Astrocyte (in vitro differentiated cells and primary cell): ENCODE measurements around the gene PTCH2. TPM values are rescaled to one million over a fixed set of nuclear protein-coding genes. Genes with fewer than 3 reads are reported as not detected.
A peak's percentile ranks its signal among the peaks of the same experiment; 100 is the strongest.

Experiments
- DNase-seq: peaks from one replicate; pipeline ENCODE4 v3.0.0-alpha.2; 2010; ENCODE audit warnings: low read depth
- FAIRE-seq: peaks from 2 replicates; lab custom pipeline; 2011; peaks lifted over from hg19 to GRCh38; lab: Jason Lieb, UNC
- H2AFZ ChIP-seq: 2 replicates; pipeline ENCODE4 v1.6.0; 2012; ENCODE audit warnings: low read depth, low read length, inconsistent platforms
- H3K27ac ChIP-seq: 2 replicates; pipeline ENCODE4 v1.5.1; 2011; ENCODE audit warnings: low read depth, low read length, inconsistent platforms
- H3K27me3 ChIP-seq: 2 replicates; pipeline ENCODE4 v1.6.0; 2011; ENCODE audit warnings: low read length, inconsistent platforms; ENCODE audit not compliant: insufficient read depth
- H3K36me3 ChIP-seq: 2 replicates; pipeline ENCODE4 v1.5.1; 2011; ENCODE audit warnings: low read length, inconsistent platforms; ENCODE audit not compliant: insufficient read depth
- H3K4me1 ChIP-seq: 2 replicates; pipeline ENCODE4 v1.5.1; 2011; ENCODE audit warnings: low read length, inconsistent platforms; ENCODE audit not compliant: insufficient read depth
- H3K4me2 ChIP-seq: 2 replicates; pipeline ENCODE4 v1.6.0; 2012; ENCODE audit warnings: low read length, inconsistent platforms
- H3K4me3 ChIP-seq: 2 replicates; pipeline ENCODE4 v1.5.1; 2011; ENCODE audit warnings: low read depth, mild to moderate bottlenecking, low read length, inconsistent platforms; ENCODE audit not compliant: insufficient read depth
- H3K79me2 ChIP-seq: 2 replicates; pipeline ENCODE4 v1.6.0; 2012; ENCODE audit warnings: mild to moderate bottlenecking, low read length, inconsistent platforms; ENCODE audit not compliant: insufficient read depth
- H3K9ac ChIP-seq: 2 replicates; pipeline ENCODE4 v1.6.0; 2012; ENCODE audit warnings: mild to moderate bottlenecking, low read length, inconsistent platforms
- H3K9me3 ChIP-seq: 2 replicates; pipeline ENCODE4 v1.5.1; 2012; ENCODE audit warnings: low read depth, mild to moderate bottlenecking, low read length, inconsistent platforms; ENCODE audit not compliant: insufficient read depth
- H4K20me1 ChIP-seq: 2 replicates; pipeline ENCODE4 v1.6.0; 2012; ENCODE audit warnings: low read length, inconsistent platforms; ENCODE audit not compliant: insufficient read depth
- H3K27ac Mint-ChIP-seq: one replicate; pipeline ENCODE4 v1.8.0; 2021; ENCODE audit warnings: mild to moderate bottlenecking, mixed read lengths; ENCODE audit not compliant: unreplicated experiment
- H3K27me3 Mint-ChIP-seq: one replicate; pipeline ENCODE4 v1.8.0; 2021; ENCODE audit warnings: low read depth, mixed read lengths; ENCODE audit not compliant: unreplicated experiment
- H3K36me3 Mint-ChIP-seq: one replicate; pipeline ENCODE4 v1.8.0; 2021; ENCODE audit warnings: low read depth, mixed read lengths; ENCODE audit not compliant: unreplicated experiment
- H3K4me1 Mint-ChIP-seq: one replicate; pipeline ENCODE4 v1.8.0; 2021; ENCODE audit warnings: low read depth, mixed read lengths; ENCODE audit not compliant: unreplicated experiment
- H3K4me3 Mint-ChIP-seq: one replicate; pipeline ENCODE4 v1.8.0; 2021; ENCODE audit warnings: mild to moderate bottlenecking, moderate library complexity, mixed read lengths; ENCODE audit not compliant: unreplicated experiment
- H3K9me3 Mint-ChIP-seq: one replicate; pipeline ENCODE4 v1.8.0; 2021; ENCODE audit warnings: mild to moderate bottlenecking, mixed read lengths; ENCODE audit not compliant: unreplicated experiment
- EZH2 ChIP-seq: IDR thresholded peaks from 2 replicates; pipeline ENCODE4 v1.6.1; 2012; ENCODE audit warnings: mild to moderate bottlenecking, low read length, inconsistent platforms; ENCODE audit not compliant: insufficient read depth
- total RNA-seq: library from RNA; stranded (reverse); gene quantifications from 2 replicates; pipeline ENCODE4 v1.2.1, GENCODE V29; 2021
- TF ChIP-seq, protein P1 (sequence below): IDR thresholded peaks from 2 replicates; pipeline ENCODE4 v1.5.1; 2011; ENCODE audit warnings: low read depth, mild to moderate bottlenecking, inconsistent platforms, low read length, moderate library complexity; ENCODE audit not compliant: insufficient read depth

PTCH2 gene
- total RNA-seq, 1 donor from 2014 or later = 0.89 TPM

DNA sequence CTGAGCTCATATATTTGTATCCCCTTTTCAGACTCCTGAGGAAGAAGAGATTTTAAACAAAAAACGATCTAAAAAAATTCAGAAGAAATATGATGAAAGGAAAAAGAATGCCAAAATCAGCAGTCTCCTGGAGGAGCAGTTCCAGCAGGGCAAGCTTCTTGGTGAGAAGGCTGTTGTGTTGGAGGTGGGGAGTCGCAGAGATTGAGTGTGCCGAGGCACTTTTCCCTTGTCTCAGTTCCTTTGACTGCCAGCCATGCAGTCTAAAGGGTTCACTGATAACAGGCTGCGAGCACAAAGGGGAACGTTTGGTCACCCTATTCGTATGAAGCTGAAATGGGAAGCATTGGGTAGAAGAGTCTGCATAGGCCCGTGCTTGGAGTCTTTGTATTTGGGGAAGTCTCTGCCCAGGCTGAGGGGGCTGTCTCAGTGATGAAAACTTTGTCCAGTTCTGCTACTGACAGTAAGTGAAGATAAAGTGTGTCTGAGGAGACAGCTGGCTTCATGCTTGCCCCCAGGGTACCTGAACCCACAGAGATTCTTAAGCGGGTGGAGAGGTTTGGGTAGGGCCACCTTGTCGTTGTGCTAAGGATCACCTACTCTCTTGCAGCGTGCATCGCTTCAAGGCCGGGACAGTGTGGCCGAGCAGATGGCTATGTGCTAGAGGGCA lies 65.0 kb downstream of the PTCH2 start:
- peak overlapping the region; percentile 97 for H3K9ac ChIP-seq
- no peak for FAIRE-seq
- H2AFZ ChIP-seq = no peak overlapping the region
- H3K9me3 ChIP-seq = no peaks in the 10 kb centered on the region
- no peak for TF ChIP-seq EZH2
- TF ChIP-seq, protein P1, sequence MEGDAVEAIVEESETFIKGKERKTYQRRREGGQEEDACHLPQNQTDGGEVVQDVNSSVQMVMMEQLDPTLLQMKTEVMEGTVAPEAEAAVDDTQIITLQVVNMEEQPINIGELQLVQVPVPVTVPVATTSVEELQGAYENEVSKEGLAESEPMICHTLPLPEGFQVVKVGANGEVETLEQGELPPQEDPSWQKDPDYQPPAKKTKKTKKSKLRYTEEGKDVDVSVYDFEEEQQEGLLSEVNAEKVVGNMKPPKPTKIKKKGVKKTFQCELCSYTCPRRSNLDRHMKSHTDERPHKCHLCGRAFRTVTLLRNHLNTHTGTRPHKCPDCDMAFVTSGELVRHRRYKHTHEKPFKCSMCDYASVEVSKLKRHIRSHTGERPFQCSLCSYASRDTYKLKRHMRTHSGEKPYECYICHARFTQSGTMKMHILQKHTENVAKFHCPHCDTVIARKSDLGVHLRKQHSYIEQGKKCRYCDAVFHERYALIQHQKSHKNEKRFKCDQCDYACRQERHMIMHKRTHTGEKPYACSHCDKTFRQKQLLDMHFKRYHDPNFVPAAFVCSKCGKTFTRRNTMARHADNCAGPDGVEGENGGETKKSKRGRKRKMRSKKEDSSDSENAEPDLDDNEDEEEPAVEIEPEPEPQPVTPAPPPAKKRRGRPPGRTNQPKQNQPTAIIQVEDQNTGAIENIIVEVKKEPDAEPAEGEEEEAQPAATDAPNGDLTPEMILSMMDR = no peak
- peaks cover 27% of the 10 kb centered on the region for H3K36me3 ChIP-seq
- Mint-ChIP-seq H3K36me3 (peaks cover 25% of the 10 kb centered on the region), H3K9me3 (no peaks in the 10 kb centered on the region), H3K4me1 (peaks cover 20% of the 10 kb centered on the region), H3K27me3 (no peaks in the 10 kb centered on the region), H3K4me3 (peak overlapping the region; percentile 92), H3K27ac (peak overlapping the region; percentile 28)
- peaks cover 45% of the 10 kb centered on the region for H3K79me2 ChIP-seq
- DNase-seq = no peak
- H4K20me1 ChIP-seq = peaks cover 55% of the 10 kb centered on the region
- peak overlapping the region; percentile 86 for H3K4me3 ChIP-seq
- H3K27ac ChIP-seq = no peak overlapping the region
- H3K4me1 ChIP-seq = peaks cover 18% of the 10 kb centered on the region
- no peaks in the 10 kb centered on the region for H3K27me3 ChIP-seq
- H3K4me2 ChIP-seq = peak overlapping the region; percentile 95

DNA sequence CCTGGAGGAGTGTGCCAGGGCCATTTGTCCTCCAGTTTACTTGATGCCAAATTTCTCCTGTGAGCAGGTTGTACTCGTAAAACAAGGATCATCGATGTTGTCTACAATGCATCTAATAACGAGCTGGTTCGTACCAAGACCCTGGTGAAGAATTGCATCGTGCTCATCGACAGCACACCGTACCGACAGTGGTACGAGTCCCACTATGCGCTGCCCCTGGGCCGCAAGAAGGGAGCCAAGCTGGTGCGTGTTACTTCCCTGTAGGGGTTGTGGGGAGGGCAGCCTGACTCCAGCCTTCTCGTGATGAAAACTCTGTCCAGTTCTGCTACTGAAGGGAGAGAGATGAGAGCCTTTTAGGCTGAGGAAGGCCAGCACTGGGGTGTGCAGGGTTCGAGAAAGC lies 65.5 kb downstream of the PTCH2 start:
- Histone ChIP-seq H2AFZ (no peak overlapping the region), H3K9me3 (no peaks in the 10 kb centered on the region), H3K9ac (peak overlapping the region; percentile 97), H3K79me2 (peaks cover 45% of the 10 kb centered on the region), H3K4me2 (peak overlapping the region; percentile 95), H4K20me1 (peaks cover 55% of the 10 kb centered on the region), H3K27me3 (no peaks in the 10 kb centered on the region), H3K4me3 (peak overlapping the region; percentile 86), H3K4me1 (peaks cover 18% of the 10 kb centered on the region), H3K36me3 (peaks cover 27% of the 10 kb centered on the region), H3K27ac (no peak overlapping the region)
- Mint-ChIP-seq H3K9me3 (no peaks in the 10 kb centered on the region), H3K27ac (peak overlapping the region; percentile 64), H3K36me3 (peaks cover 25% of the 10 kb centered on the region), H3K27me3 (no peaks in the 10 kb centered on the region), H3K4me3 (peak overlapping the region; percentile 92), H3K4me1 (peaks cover 20% of the 10 kb centered on the region)
- TF ChIP-seq, protein P1 = no peak
- no peak for TF ChIP-seq EZH2
- DNase-seq = no peak
- FAIRE-seq = no peak

DNA sequence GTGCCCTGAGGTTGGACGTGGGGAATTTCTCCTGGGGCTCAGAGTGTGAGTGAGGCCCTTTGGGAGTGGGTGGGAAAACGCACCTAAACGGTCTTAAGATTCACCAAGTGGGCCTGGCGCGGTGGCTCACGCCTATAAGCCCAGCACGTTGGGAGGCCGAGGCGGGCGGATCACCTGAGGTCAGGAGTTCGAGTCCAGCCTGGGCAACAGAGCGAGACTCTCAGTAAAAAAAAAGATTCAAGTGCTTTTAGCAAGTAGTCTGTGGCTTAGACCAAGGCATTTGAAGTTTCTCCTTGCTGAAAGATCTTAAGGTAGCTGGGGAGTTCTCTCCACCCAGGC lies 66.4 kb downstream of the PTCH2 start:
- peaks cover 45% of the 10 kb centered on the region for H3K79me2 ChIP-seq
- H3K27ac ChIP-seq = peak overlapping the region; percentile 95
- H3K36me3 ChIP-seq = peaks cover 27% of the 10 kb centered on the region
- FAIRE-seq (no peak), DNase-seq (no peak)
- TF ChIP-seq, protein P1 = no peak
- no peak for TF ChIP-seq EZH2
- no peak overlapping the region for H2AFZ ChIP-seq
- H3K4me3 Mint-ChIP-seq = peak overlapping the region; percentile 92
- no peaks in the 10 kb centered on the region for H3K27me3 ChIP-seq
- H3K9me3 ChIP-seq = no peaks in the 10 kb centered on the region
- no peaks in the 10 kb centered on the region for H3K9me3 Mint-ChIP-seq
- H3K36me3 Mint-ChIP-seq = peaks cover 25% of the 10 kb centered on the region
- H3K4me1 ChIP-seq = peaks cover 18% of the 10 kb centered on the region
- H3K27ac Mint-ChIP-seq = peak overlapping the region; percentile 59
- H3K9ac ChIP-seq = peak overlapping the region; percentile 97
- H3K4me2 ChIP-seq = peak overlapping the region; percentile 95
- H3K4me3 ChIP-seq = peak overlapping the region; percentile 86
- H4K20me1 ChIP-seq = peaks cover 55% of the 10 kb centered on the region
- H3K4me1 Mint-ChIP-seq = peaks cover 20% of the 10 kb centered on the region
- H3K27me3 Mint-ChIP-seq = no peaks in the 10 kb centered on the region
